ENCODE data around the gene IFRD2. TPM values are rescaled to one million over a fixed set of nuclear protein-coding genes. Genes with fewer than 3 reads are reported as not detected.

IFRD2 gene
- total and polyA plus RNA-seq, 9 donors, result 36.9 to 68.1 (median 59.9) TPM

DNA sequence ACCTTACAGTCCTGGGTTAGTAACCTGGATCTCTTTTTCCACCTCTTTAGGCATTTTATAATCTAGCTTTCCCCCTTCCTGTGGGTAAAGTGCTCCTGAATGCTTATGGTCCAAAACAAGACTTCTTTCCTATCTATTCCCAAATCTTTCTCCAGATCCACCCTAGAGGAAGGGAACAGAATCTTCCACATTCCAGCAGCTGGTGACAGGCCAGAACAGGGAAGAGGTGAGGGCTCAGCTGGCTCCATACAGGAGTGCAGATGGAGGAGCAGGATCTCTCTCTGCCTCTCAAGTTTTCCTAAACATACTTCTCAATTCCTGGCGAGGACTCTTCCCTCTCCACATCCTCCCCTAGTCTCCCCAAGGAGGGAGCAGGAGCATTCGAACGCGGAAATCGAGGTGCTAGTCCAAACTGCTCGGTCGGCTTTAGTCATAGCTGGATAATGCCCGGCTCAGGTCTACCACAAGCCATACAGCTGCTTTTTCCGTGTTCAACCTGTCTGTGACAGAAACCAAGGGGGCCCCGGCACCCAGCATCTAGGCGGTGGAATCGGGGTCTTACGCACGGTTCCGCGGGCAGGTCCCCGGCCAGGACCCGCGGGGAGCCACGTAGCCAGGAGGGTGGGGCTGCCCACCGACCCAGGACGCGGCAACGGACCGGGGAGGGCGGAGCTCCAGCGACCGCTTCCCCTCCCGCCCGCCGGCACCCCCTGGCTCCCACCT, 44.4 kb upstream of the IFRD2 start:
- Histone ChIP-seq H3K4me3 (ENCODE audit: low read length) (peak overlapping the region; percentile 80), H3K27ac (ENCODE audit: low read length) (peak overlapping the region; percentile 98), H3K9me3 (replicated peaks; ENCODE audit: control insufficient read depth, low read depth, low read length) (no peaks in the 10 kb centered on the region), H3K36me3 (ENCODE audit: control insufficient read depth, insufficient read depth, low read length) (peaks cover 25% of the 10 kb centered on the region), H3K4me1 (ENCODE audit: control insufficient read depth, insufficient read depth, low read length) (peaks cover 76% of the 10 kb centered on the region), H3K27me3 (ENCODE audit: control insufficient read depth, insufficient read depth, low read length) (no peaks in the 10 kb centered on the region)
- under 1% methylated on average over 29 of the region's 31 CpGs for WGBS (ENCODE audit: insufficient coverage)
- DNase-seq, result peak; percentile 74

DNA sequence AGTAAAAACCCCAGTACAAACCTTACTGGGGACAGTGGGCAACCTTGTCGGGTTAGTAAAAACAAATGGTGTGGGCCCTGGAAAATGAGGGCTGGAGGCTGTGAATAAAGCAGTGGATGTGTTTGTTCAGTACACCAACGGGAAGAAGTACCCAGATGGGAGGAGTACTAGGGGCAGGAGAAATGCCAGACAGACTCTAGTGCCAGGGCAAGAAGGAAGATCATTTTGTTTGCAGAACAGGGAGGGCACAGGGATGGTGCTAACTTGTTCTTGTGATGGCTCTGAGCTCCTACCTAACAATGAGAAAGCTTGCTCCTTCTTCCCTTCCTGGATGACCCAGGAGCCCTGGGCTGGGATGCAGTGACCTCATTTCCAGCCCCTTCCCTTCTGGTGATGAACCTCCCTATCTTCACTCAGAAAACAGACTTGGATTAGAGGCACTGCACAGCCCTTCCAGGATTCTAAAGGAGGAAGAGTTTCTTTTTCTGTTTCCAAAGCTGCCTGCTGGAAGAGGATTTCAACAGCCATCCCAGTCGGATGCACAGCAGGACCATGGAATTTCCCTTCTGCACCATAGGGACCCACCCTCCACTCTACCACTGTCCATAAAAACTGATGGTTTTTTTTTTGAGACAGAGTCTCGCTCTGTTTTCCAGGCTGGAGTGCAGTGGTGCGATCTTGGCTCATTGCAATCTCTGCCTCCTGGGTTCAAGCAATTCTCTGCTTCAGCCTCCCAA, 42.3 kb upstream of the IFRD2 start:
- DNase-seq, result no peak

DNA sequence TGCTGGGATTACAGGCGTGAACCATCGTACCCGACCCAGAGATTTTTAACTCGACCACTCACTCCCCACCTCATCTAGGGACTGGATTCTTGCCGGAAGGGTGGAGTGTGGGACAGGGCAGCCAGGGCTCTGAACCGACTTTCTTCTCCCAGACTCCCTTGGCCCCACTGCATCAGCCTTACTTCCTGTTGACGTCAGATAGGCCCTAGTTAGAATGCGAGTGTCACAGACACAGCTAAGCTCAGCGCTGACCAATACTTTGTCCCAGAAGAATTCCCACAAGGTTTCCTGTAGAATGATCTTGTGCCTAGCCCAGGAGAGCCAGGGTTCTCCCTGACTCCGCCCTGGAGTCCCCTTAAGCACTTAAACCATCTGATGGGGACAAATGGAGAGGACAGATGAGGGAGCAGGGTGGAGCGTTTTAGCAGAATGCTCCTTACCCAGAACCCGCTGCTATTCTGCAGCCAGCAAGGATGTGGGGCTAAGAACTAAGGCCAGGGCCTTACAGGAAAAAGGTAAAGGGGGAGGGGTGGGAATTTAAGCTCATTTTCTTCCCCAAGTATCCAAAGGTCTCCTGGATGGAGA, 41.6 kb upstream of the IFRD2 start:
- peaks cover 49% of the 10 kb centered on the region for H3K36me3 ChIP-seq (ENCODE audit: control insufficient read depth, insufficient read depth, low read length)
- 64% methylated on average over 3 of the region's 12 CpGs for WGBS (ENCODE audit: insufficient coverage)
- no peaks in the 10 kb centered on the region for H3K27me3 ChIP-seq (ENCODE audit: control insufficient read depth, insufficient read depth, low read length)
- no peak overlapping the region for H3K4me3 ChIP-seq (ENCODE audit: low read length)
- H3K4me1 ChIP-seq (ENCODE audit: control insufficient read depth, insufficient read depth, low read length), result peaks cover 49% of the 10 kb centered on the region
- no peaks in the 10 kb centered on the region for H3K9me3 ChIP-seq (replicated peaks; ENCODE audit: control insufficient read depth, low read depth, low read length)
- H3K27ac ChIP-seq (ENCODE audit: low read length), result peak overlapping the region; percentile 89
- peak; percentile 86 for DNase-seq

More for the DNA sequence above, 42.3 kb upstream of the IFRD2 start:
- peaks cover 46% of the 10 kb centered on the region for H3K36me3 ChIP-seq (ENCODE audit: control insufficient read depth, insufficient read depth, low read length)
- no peaks in the 10 kb centered on the region for H3K27me3 ChIP-seq (ENCODE audit: control insufficient read depth, insufficient read depth, low read length)
- no peaks in the 10 kb centered on the region for H3K9me3 ChIP-seq (replicated peaks; ENCODE audit: control insufficient read depth, low read depth, low read length)
- H3K4me3 ChIP-seq (ENCODE audit: low read length), result no peak overlapping the region
- peaks cover 56% of the 10 kb centered on the region for H3K4me1 ChIP-seq (ENCODE audit: control insufficient read depth, insufficient read depth, low read length)
- peak overlapping the region; percentile 89 for H3K27ac ChIP-seq (ENCODE audit: low read length)
- WGBS (ENCODE audit: insufficient coverage), result 50% methylated on average over 4 of the region's 5 CpGs

DNA sequence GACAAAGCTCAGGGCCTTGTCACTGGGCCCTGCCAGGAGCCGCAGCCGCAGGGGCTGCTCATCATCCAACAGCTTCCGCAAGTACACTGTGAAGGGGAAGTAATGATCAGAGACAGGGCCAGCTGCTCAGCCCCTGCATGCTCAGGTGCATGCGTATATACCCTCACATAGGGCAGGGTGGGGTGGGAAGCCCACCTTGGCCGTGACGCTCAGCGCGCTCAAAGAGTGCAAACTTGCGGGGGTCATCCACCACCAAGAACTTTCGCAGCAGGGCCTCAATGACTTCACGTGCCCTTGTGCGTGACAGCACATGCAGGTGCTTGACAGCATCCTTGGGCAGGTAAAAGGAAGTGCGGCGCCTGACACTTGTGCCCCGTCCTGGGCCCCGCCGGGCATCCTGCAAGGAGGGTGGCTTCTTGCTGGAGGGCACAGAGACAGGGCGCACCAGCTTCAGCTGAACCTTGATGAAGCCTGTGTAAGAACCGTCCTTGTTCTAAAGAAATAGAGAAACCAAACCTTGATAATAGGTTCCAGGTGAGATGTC, 39.2 kb upstream of the IFRD2 start:
- Histone ChIP-seq H3K27me3 (ENCODE audit: control insufficient read depth, insufficient read depth, low read length) (no peaks in the 10 kb centered on the region), H3K4me3 (ENCODE audit: low read length) (no peak overlapping the region), H3K9me3 (replicated peaks; ENCODE audit: control insufficient read depth, low read depth, low read length) (no peaks in the 10 kb centered on the region), H3K27ac (ENCODE audit: low read length) (no peak overlapping the region), H3K4me1 (ENCODE audit: control insufficient read depth, insufficient read depth, low read length) (peaks cover 48% of the 10 kb centered on the region), H3K36me3 (ENCODE audit: control insufficient read depth, insufficient read depth, low read length) (peaks cover 49% of the 10 kb centered on the region)
- DNase-seq, result no peak
- 95% methylated on average over 14 of the region's 19 CpGs for WGBS (ENCODE audit: insufficient coverage)

DNA sequence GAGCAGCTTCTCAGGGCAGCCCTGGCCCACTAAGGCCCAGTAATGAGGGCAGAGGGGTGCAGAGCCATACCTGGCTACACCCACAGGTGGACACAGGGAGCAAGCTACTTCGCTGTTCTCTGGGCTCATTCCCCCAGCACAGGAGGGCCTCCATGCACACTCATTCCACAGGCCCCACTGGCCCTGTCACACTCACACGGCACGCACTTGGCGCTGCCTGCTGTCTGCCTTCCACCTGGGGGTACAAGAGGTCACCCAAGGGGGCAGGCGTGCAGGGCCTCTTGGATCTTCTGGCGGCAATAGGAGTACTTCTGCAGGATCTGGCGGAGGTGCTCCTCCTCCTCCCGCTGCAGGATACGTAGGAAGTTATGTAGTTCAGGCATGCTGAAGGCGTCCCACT, 38.1 kb upstream of the IFRD2 start:
- Histone ChIP-seq H3K4me3 (ENCODE audit: low read length) (no peak overlapping the region), H3K9me3 (replicated peaks; ENCODE audit: control insufficient read depth, low read depth, low read length) (no peaks in the 10 kb centered on the region), H3K27me3 (ENCODE audit: control insufficient read depth, insufficient read depth, low read length) (no peaks in the 10 kb centered on the region), H3K4me1 (ENCODE audit: control insufficient read depth, insufficient read depth, low read length) (peaks cover 40% of the 10 kb centered on the region), H3K27ac (ENCODE audit: low read length) (no peak overlapping the region), H3K36me3 (ENCODE audit: control insufficient read depth, insufficient read depth, low read length) (peaks cover 53% of the 10 kb centered on the region)
- no peak for DNase-seq
- WGBS (ENCODE audit: insufficient coverage), result 91% methylated on average over 10 of the region's 10 CpGs

DNA sequence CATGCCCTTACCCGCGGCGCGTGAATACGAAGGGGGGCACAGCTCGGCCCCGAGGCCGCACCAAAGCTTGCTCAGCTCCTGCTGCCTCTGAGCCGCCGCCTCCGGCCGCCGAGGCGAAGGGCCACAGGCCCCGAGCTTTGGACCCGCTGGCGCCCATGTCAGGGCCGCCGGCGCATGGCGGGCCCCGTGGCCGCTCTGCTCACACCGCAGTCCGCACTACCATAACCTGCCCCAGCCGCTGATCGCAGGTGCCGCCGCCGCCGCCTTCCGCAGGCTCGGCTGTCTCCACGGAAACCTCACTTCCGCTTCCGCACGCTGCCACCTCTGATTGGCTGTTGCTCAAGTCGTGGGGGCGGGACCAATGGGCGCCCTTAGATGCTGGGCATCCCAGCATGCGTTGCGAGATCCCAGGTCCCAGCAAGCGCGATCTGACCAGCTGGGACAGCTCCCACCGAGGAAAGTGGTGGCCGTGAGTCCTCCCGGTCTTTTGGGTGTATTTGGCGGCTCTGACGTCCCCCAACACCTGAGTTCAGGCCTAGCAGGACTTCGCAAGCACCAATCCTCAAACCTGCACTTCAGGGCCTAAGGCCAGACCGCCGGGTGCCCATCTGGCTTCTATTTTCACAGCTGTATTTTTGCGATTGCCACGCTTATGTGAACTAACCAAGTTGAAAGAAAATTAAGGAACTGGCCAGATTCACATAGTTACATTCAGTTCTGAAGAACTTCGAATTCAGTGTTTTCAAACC, 35.9 kb upstream of the IFRD2 start, which contains the start of gene TUSC2:
TSS of gene TUSC2 (minus strand) at position 281 of the 749 bp plus-strand sequence. CDS start at position 157, 124 bp downstream.
- no peaks in the 10 kb centered on the region for H3K27me3 ChIP-seq (ENCODE audit: control insufficient read depth, insufficient read depth, low read length)
- peak within 1 kb of the TSS; percentile 86 for H3K27ac ChIP-seq (ENCODE audit: low read length)
- no peaks in the 10 kb centered on the region for H3K9me3 ChIP-seq (replicated peaks; ENCODE audit: control insufficient read depth, low read depth, low read length)
- under 1% methylated on average over 53 of the region's 55 CpGs for WGBS (ENCODE audit: insufficient coverage)
- peaks cover 50% of the 10 kb centered on the region for H3K36me3 ChIP-seq (ENCODE audit: control insufficient read depth, insufficient read depth, low read length)
- peaks cover 36% of the 10 kb centered on the region for H3K4me1 ChIP-seq (ENCODE audit: control insufficient read depth, insufficient read depth, low read length)
- peak; percentile 98 for DNase-seq
- peak within 1 kb of the TSS; percentile 83 for H3K4me3 ChIP-seq (ENCODE audit: low read length)

DNA sequence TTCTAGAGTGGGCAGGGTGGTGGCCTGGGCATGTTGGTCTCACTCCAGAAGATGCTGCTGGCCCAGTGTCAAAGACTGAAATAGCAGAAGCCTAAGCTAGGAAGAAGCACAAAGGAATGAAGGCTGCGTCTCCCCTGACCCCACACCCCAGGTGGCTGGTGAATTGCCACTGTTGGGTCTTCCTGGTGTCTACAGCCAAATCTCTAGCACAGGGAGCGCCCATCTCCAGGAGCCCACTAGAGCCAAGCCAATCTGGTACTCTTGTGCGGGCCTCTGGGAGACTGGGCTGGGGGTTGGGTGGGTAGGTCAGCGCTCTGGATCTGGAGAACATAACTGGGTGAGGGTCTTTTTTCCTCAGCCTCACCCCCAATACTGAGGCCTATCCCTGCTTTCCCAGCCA, 34.9 kb upstream of the IFRD2 start:
- peak; percentile 25 for DNase-seq
- Histone ChIP-seq H3K4me1 (ENCODE audit: control insufficient read depth, insufficient read depth, low read length) (peaks cover 44% of the 10 kb centered on the region), H3K27ac (ENCODE audit: low read length) (no peak overlapping the region), H3K36me3 (ENCODE audit: control insufficient read depth, insufficient read depth, low read length) (peaks cover 45% of the 10 kb centered on the region), H3K4me3 (ENCODE audit: low read length) (peak overlapping the region; percentile 83), H3K27me3 (ENCODE audit: control insufficient read depth, insufficient read depth, low read length) (no peaks in the 10 kb centered on the region), H3K9me3 (replicated peaks; ENCODE audit: control insufficient read depth, low read depth, low read length) (no peaks in the 10 kb centered on the region)
- WGBS (ENCODE audit: insufficient coverage), result 57% methylated on average over 1 of the region's 4 CpGs

DNA sequence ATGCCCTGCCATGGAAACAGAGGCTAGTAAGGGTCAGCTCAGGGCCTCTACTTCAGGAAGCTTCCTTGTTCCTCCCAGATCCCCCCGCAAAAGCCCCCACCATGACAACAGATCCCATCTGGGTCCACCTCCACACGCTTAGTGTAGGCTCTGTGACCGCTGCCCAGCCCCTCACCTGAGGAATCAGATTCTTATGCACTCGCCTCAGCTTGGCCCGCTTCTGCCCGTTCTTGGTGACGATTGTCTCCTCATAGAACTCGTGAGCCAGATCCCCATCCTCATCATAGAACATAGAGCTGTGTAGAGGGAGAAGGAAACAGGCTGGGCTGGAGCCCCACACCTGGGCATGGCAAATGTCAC, 33.9 kb upstream of the IFRD2 start:
- H3K9me3 ChIP-seq (replicated peaks; ENCODE audit: control insufficient read depth, low read depth, low read length), result no peaks in the 10 kb centered on the region
- H3K27me3 ChIP-seq (ENCODE audit: control insufficient read depth, insufficient read depth, low read length), result no peaks in the 10 kb centered on the region
- no peak overlapping the region for H3K4me3 ChIP-seq (ENCODE audit: low read length)
- 100% methylated on average over 1 of the region's 8 CpGs for WGBS (ENCODE audit: insufficient coverage)
- no peak overlapping the region for H3K27ac ChIP-seq (ENCODE audit: low read length)
- DNase-seq, result peak; percentile 7
- peaks cover 35% of the 10 kb centered on the region for H3K36me3 ChIP-seq (ENCODE audit: control insufficient read depth, insufficient read depth, low read length)
- peaks cover 49% of the 10 kb centered on the region for H3K4me1 ChIP-seq (ENCODE audit: control insufficient read depth, insufficient read depth, low read length)

DNA sequence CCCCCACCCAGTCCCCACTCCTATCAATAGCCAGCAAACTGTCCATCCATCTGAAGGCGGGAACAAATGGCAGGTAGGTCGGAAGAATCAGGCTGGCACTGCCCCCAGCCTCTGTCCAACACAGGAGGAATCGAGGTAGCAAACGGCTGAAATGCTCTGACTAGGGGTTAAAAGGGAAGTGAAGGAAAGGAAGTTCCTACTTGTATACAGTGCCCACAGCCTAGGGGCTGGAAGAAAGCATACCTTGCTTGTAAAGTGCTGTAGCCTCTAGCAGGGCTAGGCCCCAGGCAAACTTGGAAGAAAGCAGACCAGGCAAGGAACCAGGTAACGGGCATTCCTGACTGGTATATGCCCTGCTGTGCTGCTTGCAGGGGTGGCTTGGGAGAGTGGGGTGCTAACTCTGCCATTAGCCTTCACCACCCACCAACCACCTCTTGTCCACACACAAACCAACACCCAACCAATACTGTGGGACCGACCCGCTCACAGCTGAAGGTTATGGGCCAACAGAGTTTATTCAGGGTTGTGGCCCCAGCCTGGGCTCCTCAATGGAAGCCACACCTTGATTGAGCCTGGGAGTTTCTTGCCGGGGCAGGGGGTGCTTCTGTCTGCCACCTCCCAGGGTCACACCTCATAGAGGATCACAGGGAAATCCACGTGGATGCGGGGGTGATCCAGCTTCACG, 33.4 kb upstream of the IFRD2 start:
- H3K9me3 ChIP-seq (replicated peaks; ENCODE audit: control insufficient read depth, low read depth, low read length), result no peaks in the 10 kb centered on the region
- H3K4me1 ChIP-seq (ENCODE audit: control insufficient read depth, insufficient read depth, low read length), result peaks cover 51% of the 10 kb centered on the region
- DNase-seq, result no peak
- H3K27me3 ChIP-seq (ENCODE audit: control insufficient read depth, insufficient read depth, low read length), result no peaks in the 10 kb centered on the region
- WGBS (ENCODE audit: insufficient coverage), result 96% methylated on average over 5 of the region's 11 CpGs
- H3K27ac ChIP-seq (ENCODE audit: low read length), result no peak overlapping the region
- peaks cover 30% of the 10 kb centered on the region for H3K36me3 ChIP-seq (ENCODE audit: control insufficient read depth, insufficient read depth, low read length)
- no peak overlapping the region for H3K4me3 ChIP-seq (ENCODE audit: low read length)
